GM18520 (cell line): Measurements from ENCODE around the gene TMED7.
"Not testable (repeated sequence)": the region's sequence is repeated elsewhere in the genome, so short reads cannot be mapped to it uniquely, and the experiment has no call there.

Source experiments
- ATAC-seq: cut with Tn5 transposase; IDR thresholded peaks from one replicate; pipeline ENCODE4 v1.9.1; 2021; ENCODE audit not compliant: unreplicated experiment

Gene TMED7

GRCh38 chr5:115625579-115626444 is at the start of gene TMED7:
Gene TMED7, minus strand, starts transcription at chr5:115626036. Its CDS starts 244 bp downstream, at chr5:115625792.
- peak; percentile 80 for ATAC-seq

- not testable (repeated sequence) for ATAC-seq
These were observed 48.9 kb upstream of the TMED7 start for GRCh38 chr5:115674782-115675181.

- ATAC-seq, result no peak
These were observed 47.8 kb upstream of the TMED7 start for GRCh38 chr5:115673596-115673995.

- ATAC-seq, result no peak
These were observed 46.1 kb upstream of the TMED7 start for GRCh38 chr5:115671939-115672338.

- ATAC-seq, result no peak
These were observed 40.2 kb upstream of the TMED7 start for GRCh38 chr5:115666023-115666422.

GRCh38 chr5:115661563-115661962 is 35.7 kb upstream of the TMED7 start:
- ATAC-seq, result no peak

GRCh38 chr5:115661101-115661500 is 35.3 kb upstream of the TMED7 start:
- ATAC-seq, result no peak

GRCh38 chr5:115657881-115658233 is 32.0 kb upstream of the TMED7 start:
- no peak for ATAC-seq

- no peak for ATAC-seq
These were observed 31.5 kb upstream of the TMED7 start for GRCh38 chr5:115657125-115657880.

- no peak for ATAC-seq
These were observed 30.6 kb upstream of the TMED7 start for GRCh38 chr5:115656404-115656803.

- ATAC-seq, result no peak
These were observed 30.2 kb upstream of the TMED7 start for GRCh38 chr5:115655994-115656393.

GRCh38 chr5:115649541-115649940 is 23.7 kb upstream of the TMED7 start:
- ATAC-seq, result no peak

GRCh38 chr5:115648056-115648455 is 22.2 kb upstream of the TMED7 start:
- ATAC-seq, result no peak

- not testable (repeated sequence) for ATAC-seq
These were observed 19.6 kb upstream of the TMED7 start for GRCh38 chr5:115645386-115645785.

GRCh38 chr5:115644046-115644445 is 18.2 kb upstream of the TMED7 start:
- ATAC-seq, result no peak

GRCh38 chr5:115641948-115642347 is 16.1 kb upstream of the TMED7 start:
- no peak for ATAC-seq

GRCh38 chr5:115640274-115640673 is 14.4 kb upstream of the TMED7 start:
- no peak for ATAC-seq

GRCh38 chr5:115639377-115639776 is 13.5 kb upstream of the TMED7 start:
- no peak for ATAC-seq

- ATAC-seq, result no peak
These were observed 11.7 kb upstream of the TMED7 start for GRCh38 chr5:115637507-115637906.

GRCh38 chr5:115636008-115636407 is 10.2 kb upstream of the TMED7 start:
- no peak for ATAC-seq

- peak; percentile 47 for ATAC-seq
These were observed 8.7 kb upstream of the TMED7 start for GRCh38 chr5:115634343-115635132.
